NCI-H146 treated with DMSO at 0.1 percent for 48 hours (cell line): ENCODE data around the gene FAM124A.
A peak's percentile ranks its signal among the peaks of the same experiment; 100 is the strongest.

Source experiments
- DNase-seq: peaks from one replicate; lab custom pipeline; 2025; ENCODE audit not compliant: unreplicated experiment; lab: John Stamatoyannopoulos, UW

The FAM124A gene

GRCh38 chr13:51241720-51242119, 19.5 kb downstream of the FAM124A start:
- no peak for DNase-seq

- no peak for DNase-seq
These were observed 21.0 kb downstream of the FAM124A start for GRCh38 chr13:51243227-51243626.

GRCh38 chr13:51243832-51244231, 21.6 kb downstream of the FAM124A start:
- DNase-seq: no peak

GRCh38 chr13:51244637-51245405, 22.6 kb downstream of the FAM124A start:
- DNase-seq: no peak

GRCh38 chr13:51245583-51245982, 23.4 kb downstream of the FAM124A start:
- no peak for DNase-seq

- DNase-seq: peak; percentile 41
These were observed 23.8 kb downstream of the FAM124A start for GRCh38 chr13:51246025-51246417.

- DNase-seq: no peak
These were observed 24.4 kb downstream of the FAM124A start for GRCh38 chr13:51246418-51247277.

GRCh38 chr13:51249255-51249654, 27.1 kb downstream of the FAM124A start:
- no peak for DNase-seq

- DNase-seq: no peak
These were observed 27.9 kb downstream of the FAM124A start for GRCh38 chr13:51249770-51250741.

GRCh38 chr13:51251480-51251879, 29.3 kb downstream of the FAM124A start:
- DNase-seq: no peak

GRCh38 chr13:51252954-51253532, 30.8 kb downstream of the FAM124A start:
- no peak for DNase-seq

- DNase-seq: no peak
These were observed 33.4 kb downstream of the FAM124A start for GRCh38 chr13:51255556-51255955.

- DNase-seq: no peak
These were observed 35.0 kb downstream of the FAM124A start for GRCh38 chr13:51257187-51257586.

GRCh38 chr13:51258612-51259548, 36.7 kb downstream of the FAM124A start:
- DNase-seq: no peak

GRCh38 chr13:51260154-51260553, 38.0 kb downstream of the FAM124A start:
- no peak for DNase-seq

- no peak for DNase-seq
These were observed 39.5 kb downstream of the FAM124A start for GRCh38 chr13:51261610-51262249.

GRCh38 chr13:51262501-51263211, 40.5 kb downstream of the FAM124A start:
- DNase-seq: peak; percentile 20

- DNase-seq: no peak
These were observed 44.4 kb downstream of the FAM124A start for GRCh38 chr13:51266642-51267041.
